Measurements from ENCODE around the gene GRID1. TPM values are rescaled to one million over a fixed set of nuclear protein-coding genes. Genes with fewer than 3 reads are reported as not detected.

Gene GRID1
- total RNA-seq, 1 donor from 2014 or later = 7.1 TPM

DNA sequence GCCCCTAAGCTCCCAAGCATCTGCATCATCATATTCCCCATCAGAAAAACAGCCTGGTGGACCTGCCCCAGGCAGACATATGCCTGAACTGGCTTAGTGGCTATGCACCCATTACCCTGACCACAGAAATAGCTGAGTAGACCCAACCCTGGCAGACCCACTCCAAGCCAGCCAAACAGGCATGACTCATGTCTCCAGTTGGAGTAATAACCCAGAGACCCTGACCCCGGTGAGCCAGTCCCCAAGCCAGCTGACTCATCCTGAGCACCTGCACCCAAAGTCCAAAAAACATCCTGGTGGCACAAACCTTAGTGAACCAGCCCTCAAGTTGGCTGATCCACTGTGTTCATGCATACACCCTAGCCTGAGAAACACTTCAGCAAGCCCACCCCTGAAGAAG lies 555.9 kb downstream of the GRID1 start:
- TF ChIP-seq POLR2A (IDR thresholded peaks at IDR 0.05) (no peak), POLR2AphosphoS5 (IDR thresholded peaks at IDR 0.05; ENCODE audit: insufficient read depth in 1 of 2, low read depth in 1 of 2) (no peak)
- TF ChIP-seq, protein P1, sequence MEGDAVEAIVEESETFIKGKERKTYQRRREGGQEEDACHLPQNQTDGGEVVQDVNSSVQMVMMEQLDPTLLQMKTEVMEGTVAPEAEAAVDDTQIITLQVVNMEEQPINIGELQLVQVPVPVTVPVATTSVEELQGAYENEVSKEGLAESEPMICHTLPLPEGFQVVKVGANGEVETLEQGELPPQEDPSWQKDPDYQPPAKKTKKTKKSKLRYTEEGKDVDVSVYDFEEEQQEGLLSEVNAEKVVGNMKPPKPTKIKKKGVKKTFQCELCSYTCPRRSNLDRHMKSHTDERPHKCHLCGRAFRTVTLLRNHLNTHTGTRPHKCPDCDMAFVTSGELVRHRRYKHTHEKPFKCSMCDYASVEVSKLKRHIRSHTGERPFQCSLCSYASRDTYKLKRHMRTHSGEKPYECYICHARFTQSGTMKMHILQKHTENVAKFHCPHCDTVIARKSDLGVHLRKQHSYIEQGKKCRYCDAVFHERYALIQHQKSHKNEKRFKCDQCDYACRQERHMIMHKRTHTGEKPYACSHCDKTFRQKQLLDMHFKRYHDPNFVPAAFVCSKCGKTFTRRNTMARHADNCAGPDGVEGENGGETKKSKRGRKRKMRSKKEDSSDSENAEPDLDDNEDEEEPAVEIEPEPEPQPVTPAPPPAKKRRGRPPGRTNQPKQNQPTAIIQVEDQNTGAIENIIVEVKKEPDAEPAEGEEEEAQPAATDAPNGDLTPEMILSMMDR (IDR thresholded peaks at IDR 0.05) = no peak
- Histone ChIP-seq H3K9me3 (peaks cover 3% of the 10 kb centered on the region), H3K36me3 (no peaks in the 10 kb centered on the region), H3K4me3 (no peak overlapping the region), H3K27me3 (no peaks in the 10 kb centered on the region), H3K27ac (no peak overlapping the region), H3K4me1 (no peaks in the 10 kb centered on the region)
- DNase-seq (ENCODE audit: extremely low spot score in 2 of 2) = no peak
- intact Hi-C loops (cut with DNase I) = no loop called here

DNA sequence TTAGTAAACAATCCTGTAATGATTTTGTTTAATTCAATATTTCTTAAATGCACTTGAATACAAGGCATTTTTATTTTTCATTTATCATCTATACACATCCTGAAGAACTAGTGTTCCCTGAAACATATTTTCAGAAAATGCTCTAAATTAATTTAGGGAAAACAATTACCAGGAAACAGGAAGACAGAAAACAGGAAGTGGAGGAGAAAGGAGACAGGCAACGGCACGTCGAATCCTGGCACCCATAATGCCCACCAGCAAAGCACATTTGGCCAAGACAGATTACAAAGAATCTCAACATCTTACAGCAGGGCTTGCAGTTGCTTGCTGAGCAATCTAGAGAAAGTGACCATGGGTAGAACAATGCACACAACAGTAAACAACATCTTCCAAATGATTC lies 571.1 kb downstream of the GRID1 start:
- no peak for TF ChIP-seq POLR2AphosphoS5 (IDR thresholded peaks at IDR 0.05; ENCODE audit: insufficient read depth in 1 of 2, low read depth in 1 of 2)
- no peak for TF ChIP-seq POLR2A (IDR thresholded peaks at IDR 0.05)
- TF ChIP-seq, protein P1 (IDR thresholded peaks at IDR 0.05) = no peak
- Histone ChIP-seq H3K9me3 (no peaks in the 10 kb centered on the region), H3K4me3 (no peak overlapping the region), H3K4me1 (peaks cover 5% of the 10 kb centered on the region), H3K27ac (no peak overlapping the region), H3K27me3 (no peaks in the 10 kb centered on the region), H3K36me3 (no peaks in the 10 kb centered on the region)
- no peak for DNase-seq (ENCODE audit: extremely low spot score in 2 of 2)
- intact Hi-C loops (cut with DNase I) = no loop called here

- Histone ChIP-seq H3K36me3 (no peaks in the 10 kb centered on the region), H3K27ac (no peak overlapping the region), H3K9me3 (no peaks in the 10 kb centered on the region), H3K4me3 (no peak overlapping the region), H3K27me3 (no peaks in the 10 kb centered on the region), H3K4me1 (peaks cover 5% of the 10 kb centered on the region)
- TF ChIP-seq POLR2A (IDR thresholded peaks at IDR 0.05) (no peak), POLR2AphosphoS5 (IDR thresholded peaks at IDR 0.05; ENCODE audit: insufficient read depth in 1 of 2, low read depth in 1 of 2) (no peak)
- TF ChIP-seq, protein P1 (IDR thresholded peaks at IDR 0.05) = no peak
- DNase-seq (ENCODE audit: extremely low spot score in 2 of 2) = no peak
- intact Hi-C loops (cut with DNase I) = no loop called here
Measured at GRCh38 chr10:85794553-85794952, 572.0 kb downstream of the GRID1 start.

- no peaks in the 10 kb centered on the region for H3K9me3 ChIP-seq
- DNase-seq (ENCODE audit: extremely low spot score in 2 of 2) = no peak
- H3K36me3 ChIP-seq = no peaks in the 10 kb centered on the region
- H3K4me3 ChIP-seq = no peak overlapping the region
- intact Hi-C loops (cut with DNase I) = no loop called here
- no peak overlapping the region for H3K27ac ChIP-seq
- H3K27me3 ChIP-seq = no peaks in the 10 kb centered on the region
- TF ChIP-seq, protein P1 (IDR thresholded peaks at IDR 0.05) = no peak
- TF ChIP-seq POLR2A (IDR thresholded peaks at IDR 0.05) = no peak
- TF ChIP-seq POLR2AphosphoS5 (IDR thresholded peaks at IDR 0.05; ENCODE audit: insufficient read depth in 1 of 2, low read depth in 1 of 2) = no peak
- peaks cover 5% of the 10 kb centered on the region for H3K4me1 ChIP-seq
Measured at GRCh38 chr10:85792533-85792858, 574.1 kb downstream of the GRID1 start.

- no peak for DNase-seq (ENCODE audit: extremely low spot score in 2 of 2)
- H3K27me3 ChIP-seq = no peaks in the 10 kb centered on the region
- no peaks in the 10 kb centered on the region for H3K9me3 ChIP-seq
- no peaks in the 10 kb centered on the region for H3K36me3 ChIP-seq
- H3K4me1 ChIP-seq = peaks cover 5% of the 10 kb centered on the region
- H3K27ac ChIP-seq = no peak overlapping the region
- TF ChIP-seq POLR2A (IDR thresholded peaks at IDR 0.05) (no peak), POLR2AphosphoS5 (IDR thresholded peaks at IDR 0.05; ENCODE audit: insufficient read depth in 1 of 2, low read depth in 1 of 2) (no peak)
- TF ChIP-seq, protein P1 (IDR thresholded peaks at IDR 0.05) = no peak
- no peak overlapping the region for H3K4me3 ChIP-seq
- intact Hi-C loops (cut with DNase I) = no loop called here
Measured at GRCh38 chr10:85791818-85792532, 574.6 kb downstream of the GRID1 start.
